ENCODE data around the gene TNIP2.
"Not testable (repeated sequence)": the region's sequence is repeated elsewhere in the genome, so short reads cannot be mapped to it uniquely, and the experiment has no call there.

TNIP2 gene

DNA sequence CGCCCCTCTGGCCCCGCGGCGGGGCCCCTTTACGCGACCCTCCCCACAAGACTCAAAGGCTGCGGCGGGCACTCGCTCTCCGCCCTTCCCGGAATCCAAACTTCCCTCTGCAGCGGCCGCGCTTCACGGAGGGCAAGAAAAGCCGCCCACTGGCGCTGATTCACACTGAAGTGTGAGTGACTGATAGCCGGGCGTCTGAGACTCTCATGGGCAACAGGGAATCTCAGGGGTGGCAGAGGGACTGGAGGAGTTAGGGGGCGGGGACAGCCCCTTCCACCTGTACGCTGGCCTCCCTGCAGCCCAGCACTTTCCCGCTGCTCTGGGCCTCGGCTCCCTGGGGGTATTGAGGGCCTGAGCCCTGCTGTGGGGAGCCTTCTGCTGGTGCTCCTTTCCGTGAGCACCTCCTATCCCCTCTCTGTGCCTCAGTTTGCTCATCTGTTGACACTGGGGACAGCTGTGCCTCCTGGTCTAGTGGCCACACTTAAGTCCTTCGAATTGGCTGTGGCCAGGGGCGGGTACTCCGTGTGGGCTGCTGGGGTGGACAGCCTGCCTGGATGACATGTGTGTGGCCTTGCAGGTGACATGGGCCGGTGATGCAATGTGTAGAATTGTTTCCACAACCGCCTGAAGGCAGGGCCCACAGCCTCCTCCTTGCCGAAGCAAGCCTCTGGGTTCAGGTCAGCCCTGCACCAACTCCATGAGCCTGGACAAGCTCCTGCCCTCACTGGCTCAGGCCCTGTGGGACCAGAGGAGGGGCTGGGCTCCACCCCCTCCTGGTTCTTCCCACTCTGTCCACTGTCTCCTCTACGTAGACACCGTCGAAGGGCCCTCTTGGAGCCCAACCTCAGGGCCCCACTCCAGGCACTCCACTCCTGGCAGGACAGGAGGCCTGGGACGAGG is 37.7 kb upstream of the TNIP2 start:
- DNase-seq, result no peak

DNA sequence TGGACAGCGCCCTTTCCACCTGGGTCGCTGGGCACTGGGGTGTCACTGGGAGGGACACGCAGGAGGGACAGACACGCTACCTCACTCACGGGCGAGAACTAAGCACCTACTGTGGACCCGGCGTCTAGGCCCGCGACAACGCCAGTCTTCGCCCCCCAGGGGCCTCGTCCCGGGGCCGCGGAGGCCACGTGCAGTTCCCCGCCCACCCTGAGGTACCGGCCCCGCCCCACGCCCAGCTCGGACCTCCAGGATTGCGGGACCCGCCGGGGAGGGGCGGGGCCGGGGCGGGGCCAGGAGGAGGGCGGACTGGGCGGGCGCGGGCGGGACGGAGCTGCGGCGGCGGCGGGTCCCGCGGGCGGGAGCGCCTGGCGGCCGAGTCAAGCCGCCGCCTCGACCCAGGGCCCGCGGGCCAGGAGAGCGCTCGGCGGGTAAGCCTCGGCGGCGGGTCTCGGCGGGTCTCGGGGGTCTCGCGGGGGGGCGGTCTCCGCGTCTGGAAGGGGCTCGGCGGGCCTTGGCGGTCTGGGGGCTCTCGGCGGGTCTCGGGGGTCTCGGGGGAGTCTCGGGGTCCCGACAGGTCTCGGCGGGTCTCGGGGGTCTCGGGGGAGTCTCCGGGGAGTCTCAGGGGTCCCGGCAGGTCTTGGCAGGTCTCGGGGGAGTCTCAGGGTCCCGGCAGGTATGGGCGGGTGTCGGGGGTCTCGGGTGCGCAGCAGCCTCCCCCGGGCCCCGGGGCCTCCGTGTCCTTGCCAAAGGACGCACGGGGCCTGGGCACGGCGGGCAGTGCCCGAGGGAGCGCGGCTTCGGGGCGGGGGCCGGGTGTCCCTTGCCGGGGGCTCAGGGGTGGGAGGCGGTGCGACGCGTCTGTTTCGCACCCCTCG is 36.8 kb upstream of the TNIP2 start, which contains the start of gene SH3BP2:
Gene SH3BP2 (plus strand): TSS at position 375 of the 875 bp plus-strand sequence. CDS start 27,533 bp downstream, outside the sequence.
- DNase-seq, result no peak

DNA sequence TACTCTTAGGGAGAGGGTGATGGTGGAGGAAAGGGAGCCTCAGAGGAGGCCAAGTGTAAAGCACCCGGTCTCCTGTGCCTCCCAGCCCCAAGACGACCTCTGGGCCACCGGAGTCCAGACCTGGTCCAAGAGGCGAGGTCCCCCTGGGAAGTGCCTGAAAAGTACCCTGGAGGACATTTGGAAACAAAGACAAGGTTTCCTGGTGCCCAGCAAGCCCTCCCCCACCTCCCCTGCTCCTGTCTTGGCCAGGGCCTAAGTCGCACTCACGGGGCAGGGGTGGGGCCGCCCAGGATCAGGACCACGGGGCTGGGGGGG is 36.2 kb upstream of the TNIP2 start:
- no peak for DNase-seq

DNA sequence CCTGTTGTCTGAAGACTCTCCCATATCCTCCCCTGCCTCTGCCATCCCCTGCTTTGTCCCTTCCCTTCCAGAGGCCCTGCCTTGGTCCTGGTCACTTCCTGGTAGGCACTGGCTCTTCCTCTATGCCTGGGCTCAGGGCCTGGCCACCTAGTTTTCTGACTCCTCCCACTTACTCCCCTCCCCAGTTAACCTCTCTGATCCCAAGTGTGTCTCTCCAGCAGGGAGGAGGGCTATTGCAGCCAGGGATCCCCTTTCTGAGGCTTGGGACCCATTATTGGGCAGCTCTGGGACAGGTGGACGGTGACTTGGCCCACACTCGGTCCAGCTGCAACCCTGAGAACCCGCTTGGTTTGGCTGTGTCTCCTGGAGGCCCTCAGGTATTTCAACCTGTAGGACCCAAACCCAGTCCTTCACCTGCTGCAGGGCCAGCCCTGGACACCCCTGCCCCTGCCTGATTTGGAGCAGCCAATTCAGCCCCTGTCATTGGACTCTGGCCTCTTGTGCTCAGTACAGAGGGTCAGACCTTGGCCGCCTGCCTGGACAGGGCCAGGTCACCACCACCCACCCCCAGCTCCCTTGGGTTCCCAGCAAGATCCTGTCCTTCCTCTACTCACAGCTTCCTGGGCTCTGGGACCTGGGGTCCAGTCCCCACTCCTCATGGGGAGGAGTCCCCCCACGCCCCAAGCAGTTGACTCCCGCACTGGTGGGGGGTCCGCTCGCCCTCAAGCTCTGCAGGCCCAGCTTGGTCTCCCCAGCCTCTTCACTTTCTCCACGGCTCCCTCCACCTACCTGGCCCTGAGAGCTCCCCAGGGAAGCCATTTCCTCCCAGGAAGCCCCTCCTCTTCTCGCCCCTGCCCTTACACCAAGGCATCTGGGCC is 35.6 kb upstream of the TNIP2 start:
- no peak for DNase-seq

DNA sequence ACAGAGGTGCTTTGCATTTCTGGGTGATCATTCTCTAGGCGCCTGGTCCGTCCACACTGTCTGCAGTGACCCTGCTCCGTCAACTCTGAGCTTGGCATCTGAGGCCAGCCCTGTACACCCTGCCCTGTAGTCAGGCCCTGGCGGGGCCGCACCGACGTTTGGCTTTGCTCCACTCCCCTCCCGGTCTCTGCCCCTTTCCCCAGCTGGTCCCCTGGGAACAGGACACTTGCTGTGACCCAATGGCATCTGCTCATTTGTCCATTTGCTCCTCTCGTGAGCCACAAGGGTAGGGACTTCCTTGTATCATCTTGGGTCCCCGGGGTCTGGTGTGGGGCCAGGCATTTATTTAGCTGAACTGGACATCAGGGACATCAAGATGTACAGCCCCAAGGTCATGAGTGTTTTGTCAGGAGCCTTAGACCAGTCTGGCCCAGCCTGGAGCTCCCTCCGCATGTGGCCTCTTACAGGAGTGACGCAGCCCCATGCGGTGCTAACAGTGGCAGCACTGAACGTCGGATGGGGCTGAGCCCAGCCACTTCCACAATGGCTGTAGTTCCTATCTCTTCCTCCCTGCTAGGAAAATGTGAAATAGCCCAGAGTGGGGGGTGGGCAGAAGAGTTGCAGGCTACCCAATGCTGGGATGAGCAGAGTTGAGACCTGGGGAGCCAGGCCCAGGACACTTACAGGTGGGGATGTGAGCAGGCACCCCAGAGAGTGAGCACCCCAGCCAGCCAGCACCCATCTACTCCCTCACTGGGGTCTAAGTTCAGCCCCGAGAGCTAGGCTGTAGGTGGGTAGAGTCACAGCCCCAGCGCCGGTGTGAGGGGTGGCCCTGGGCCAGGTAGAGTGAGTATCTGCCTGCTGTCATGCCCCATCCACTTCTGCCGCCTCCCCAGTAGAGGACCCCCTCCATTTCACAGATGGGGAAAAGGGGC is 34.7 kb upstream of the TNIP2 start:
- DNase-seq, result no peak

DNA sequence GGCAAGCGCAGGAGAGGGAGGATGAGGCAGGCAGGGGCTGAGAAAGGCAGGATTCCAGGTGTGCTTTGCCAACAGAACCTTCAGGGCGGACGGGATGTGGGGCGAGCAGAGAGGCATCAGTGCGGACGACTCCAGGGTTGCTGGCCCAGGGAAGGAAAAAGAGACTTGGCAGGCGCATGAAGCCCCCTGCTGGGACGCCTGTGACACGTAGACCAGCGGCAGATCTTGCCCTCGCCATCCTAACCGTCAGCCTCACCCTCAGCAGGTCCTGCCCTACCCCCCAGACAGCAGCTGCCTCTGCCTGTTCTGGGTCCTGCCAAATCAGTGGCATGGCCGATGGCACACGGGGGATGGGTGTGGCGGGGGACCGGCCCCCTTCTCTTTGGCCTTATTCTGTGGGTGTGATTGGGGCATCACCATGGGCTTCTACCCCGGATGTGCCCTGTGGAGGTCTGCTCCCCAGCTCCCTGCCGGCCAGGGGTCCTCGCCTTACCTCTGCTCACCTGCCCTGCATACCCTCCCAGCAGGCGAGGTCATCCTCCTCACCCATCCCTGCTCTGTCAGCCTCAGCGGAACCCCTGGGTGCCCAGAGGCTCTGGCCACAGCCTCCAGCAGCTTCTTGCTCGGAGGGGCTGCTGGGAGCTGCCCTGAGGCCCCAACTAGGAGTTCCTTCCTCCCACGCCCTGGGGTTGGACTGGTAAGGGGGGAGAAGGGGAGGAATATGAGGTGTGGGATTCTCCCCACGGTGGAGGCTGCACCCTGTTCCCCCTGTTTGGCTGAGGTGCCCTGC is 33.9 kb upstream of the TNIP2 start:
- DNase-seq, result no peak

DNA sequence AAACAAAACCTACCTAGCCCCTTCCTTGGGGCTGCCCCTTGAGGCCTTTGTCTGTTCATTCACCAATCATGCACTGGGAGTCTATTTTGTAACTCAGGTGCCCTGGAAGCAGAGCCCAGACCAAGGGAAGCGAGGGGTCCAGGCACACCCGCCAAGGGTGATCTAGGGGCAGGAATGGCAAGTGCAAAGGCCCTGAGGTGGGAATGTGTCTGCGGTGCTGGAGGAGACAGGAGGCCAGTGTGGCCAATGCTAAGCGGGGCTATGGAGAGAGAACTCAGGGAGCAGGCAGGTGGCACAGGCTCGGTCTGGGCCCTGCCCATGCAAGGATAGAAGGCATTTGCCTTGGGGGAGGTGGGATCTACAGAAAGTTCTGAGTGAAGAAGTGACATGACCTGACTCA is 33.2 kb upstream of the TNIP2 start:
- DNase-seq, result no peak

DNA sequence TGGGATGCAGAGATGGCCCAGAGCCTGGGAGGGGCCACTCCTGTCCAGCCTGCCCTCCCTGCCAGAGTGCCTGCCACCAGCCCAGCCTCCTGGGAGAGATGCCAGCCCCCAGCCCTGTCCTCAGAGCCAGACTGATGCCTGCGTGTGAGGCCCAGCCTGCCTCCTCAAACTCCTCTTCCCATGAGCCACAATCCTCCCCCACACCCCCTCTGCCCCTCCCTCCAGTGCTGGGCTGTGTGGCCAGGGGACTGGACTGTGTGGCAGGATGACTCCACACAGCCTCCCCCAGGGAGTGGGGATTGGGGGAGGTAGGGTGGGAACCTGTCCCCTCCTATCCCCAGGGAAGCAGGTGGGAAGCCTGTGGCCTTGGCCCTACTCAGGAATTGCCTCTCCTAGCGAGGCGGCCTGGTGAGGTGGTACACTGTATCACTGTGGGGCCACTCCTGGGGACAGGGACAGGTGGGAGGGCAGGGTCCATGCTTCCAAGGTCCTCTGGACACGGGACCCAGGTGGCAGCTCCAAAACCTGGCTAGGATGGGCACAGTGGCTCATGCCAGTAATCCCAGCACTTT is 32.5 kb upstream of the TNIP2 start:
- DNase-seq, result no peak

DNA sequence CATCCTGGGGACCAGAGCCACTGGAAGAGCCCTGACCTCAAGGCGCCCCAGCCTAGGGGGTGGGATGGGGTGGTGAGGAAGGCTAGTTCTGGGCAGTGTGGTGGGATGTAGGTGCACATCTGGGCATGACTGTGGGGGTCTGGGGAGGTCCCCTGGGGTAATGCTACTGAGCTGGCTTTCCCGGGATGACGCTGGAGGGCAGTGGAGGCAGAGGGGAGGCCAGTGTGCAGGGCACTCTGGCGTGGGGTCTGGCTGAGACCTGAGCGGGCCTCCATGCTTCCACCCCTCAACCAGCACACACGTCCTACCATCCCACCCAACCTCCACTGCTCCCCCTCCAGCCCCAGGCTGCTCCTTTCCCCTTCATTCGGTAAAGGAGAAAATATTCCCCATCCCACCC is 32.0 kb upstream of the TNIP2 start:
- DNase-seq, result no peak

DNA sequence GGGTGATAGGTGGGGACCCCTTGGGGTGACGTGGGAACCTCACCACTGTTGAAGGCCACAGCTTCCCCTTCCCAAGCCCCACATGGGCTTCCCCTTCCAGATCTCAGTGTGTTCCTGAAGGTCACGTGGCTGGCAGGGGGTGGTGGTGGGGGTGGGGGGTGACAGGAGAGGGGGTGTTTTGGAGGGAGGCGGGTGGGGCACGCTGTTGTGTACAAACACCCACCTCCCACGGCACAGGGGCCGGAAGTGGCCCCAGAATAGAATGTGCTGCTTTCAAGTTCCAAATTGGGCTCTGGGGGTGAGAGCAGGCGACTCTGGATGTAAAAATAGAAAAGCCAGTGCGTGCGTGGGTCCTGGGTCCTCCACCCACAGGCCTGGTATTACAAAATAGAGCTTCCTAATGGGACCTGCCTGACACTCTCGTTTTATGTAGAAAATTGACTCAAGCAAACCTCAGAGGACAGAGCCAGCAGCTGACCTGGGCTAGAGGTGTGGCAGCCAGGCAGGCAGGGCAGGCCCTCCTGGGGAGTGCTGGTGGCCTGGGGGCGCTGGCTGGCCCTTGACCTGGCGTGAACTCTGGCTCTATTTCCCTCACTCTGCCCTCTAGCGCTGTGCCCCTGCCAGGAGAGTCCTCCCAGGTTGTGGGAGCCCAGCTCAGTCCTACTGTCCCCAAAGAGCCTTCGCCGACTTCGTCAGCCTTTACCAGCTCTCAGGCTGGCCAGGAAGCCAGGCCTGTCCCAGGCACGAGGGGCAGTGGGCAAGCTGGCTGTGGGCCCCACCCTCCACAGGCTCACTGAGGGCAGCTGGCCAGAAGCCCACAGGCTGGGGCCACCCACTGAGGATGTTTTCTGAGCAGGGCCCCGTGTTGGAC is 31.3 kb upstream of the TNIP2 start:
- no peak for DNase-seq

DNA sequence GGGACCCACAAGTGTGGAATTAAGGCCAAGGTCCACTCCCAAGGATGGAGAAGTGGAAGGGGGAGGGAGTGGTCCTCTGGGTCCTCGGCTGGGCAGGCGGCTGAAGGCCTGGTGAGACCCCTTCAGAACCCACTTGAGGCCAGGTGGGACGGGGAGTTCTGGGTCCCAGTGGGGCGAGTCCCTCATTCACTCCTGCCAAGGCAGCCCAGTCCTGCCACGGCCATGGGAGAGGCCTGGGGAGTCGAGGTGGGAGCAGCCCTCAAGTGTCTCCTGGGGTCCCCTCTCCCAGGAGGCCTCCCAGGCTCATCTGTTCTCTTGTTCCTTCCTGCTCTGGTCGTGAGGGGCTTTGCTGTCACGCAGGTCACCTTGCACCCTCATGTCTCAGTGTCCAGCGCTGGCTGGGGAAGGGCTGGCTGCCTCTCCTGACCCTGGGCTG is 30.7 kb upstream of the TNIP2 start:
- no peak for DNase-seq

DNA sequence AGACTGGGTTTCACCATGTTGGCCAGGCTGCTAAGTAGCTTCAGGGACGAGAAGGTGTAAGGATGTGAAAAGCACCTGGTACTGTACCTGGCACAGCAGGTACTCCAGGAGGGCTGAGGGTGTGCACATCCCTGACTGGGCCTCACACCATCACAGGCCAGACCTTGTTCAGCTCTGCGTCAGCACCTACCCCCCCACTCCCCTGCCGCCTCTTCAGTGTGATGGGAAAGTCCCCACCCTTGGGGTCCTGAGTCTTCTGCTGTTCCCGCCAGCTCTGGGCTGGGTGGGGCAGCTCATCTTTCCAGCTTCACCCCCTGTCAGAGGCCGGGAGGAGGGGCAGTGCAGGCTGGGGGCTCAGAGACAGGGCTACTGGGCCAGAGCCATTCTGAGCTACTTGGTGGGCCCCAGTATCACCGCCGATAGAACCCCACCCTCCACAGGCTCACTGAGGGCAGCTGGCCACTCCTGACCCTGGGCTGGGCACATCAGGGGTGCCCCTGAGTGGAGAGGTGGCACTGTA is 30.1 kb upstream of the TNIP2 start:
- no peak for DNase-seq

DNA sequence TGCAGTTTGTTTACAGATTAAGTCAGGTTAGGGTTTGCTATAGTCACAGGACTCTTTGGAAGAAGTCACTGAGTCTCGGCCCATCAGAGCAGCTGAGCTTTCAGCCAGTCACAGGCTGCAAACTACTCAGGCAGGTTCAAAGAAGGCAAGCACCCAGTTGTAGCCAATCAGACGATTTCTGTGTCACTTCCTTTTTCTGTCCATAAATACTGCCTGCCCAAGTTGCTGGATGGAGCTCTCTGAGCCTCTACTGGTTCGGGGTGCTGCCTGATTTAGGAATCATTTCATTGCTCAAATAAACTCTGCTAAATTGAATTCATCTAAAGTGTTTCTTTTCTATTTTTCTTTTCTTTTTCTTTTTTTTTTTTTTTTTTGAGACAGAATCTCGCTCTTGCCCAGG is 29.5 kb upstream of the TNIP2 start:
- DNase-seq, result no peak

DNA sequence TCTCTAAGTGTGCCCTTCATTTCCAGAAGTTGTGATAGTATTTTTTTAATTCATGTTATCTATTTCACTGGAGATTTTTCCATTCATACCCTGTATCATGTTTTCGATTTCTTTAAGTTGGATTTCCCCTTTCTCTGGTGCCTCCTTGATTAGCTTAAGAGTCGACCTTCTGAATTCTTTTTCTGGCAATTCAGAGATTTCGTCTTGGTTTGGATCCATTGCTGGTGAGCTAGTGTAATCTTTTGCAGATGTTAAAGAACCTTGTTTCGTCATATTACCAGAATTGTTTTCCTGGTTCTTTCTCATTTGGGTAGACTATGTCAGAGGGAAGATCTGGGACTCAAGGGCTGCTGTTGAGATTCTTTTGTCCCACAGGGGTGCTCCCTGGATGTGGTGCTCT is 27.7 kb upstream of the TNIP2 start:
- DNase-seq, result no peak

DNA sequence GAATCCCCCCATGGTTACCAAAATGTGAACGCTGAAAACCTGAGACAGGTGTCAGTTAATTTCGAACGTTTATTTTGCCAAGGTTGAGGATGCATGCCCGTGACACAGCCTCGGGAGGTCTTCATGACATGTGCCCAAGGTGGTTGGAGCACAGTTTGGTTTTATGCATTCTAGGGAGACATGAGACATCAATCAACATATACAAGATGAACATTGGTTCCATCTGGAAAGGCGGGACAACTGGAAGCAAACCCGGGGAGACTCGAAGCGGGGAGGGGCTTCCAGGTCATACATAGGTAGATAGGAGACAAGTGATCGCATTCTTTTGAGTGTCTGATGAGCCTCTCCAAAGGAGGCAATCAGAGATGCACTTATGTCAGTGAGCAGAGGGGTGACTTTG is 25.8 kb upstream of the TNIP2 start:
- no peak for DNase-seq

DNA sequence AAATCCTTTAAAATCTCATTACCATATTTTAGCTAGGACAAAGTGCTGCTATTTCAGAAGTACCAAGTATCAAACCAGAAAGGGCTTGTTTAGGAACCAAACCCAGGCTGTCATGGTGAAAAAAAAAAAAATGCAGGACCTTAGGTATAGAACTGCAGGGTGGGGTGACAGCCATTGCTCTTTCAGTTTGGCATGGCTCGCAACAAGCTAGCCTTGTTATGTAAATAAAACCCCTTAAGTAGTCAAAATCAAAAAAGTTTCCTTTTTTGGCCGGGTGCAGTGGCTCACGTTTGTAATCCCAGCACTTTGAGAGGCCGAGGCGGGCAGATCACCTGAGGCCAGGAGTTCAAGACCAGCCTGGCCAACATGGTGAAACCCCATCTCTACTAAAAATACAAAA is 24.5 kb upstream of the TNIP2 start:
- DNase-seq, result not testable (repeated sequence)

DNA sequence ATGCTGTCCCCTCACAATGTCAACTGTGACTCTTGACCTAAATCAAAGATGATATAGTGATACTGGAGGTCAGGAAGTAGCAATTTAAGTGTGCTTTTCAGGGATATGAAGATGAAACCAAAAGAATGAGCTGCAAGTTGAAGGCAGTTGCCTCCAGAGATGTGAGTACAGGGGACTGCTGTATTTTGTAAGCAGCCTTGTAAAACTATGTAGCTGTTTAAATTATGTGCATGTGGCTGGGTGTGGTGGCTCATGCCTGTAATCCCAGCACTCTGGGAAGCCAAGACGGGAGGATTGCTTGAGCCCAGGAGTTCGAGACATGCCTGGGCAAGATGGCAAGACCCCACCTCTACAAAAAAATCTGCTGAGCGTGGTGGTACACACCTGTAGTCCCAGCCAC is 15.1 kb upstream of the TNIP2 start:
- DNase-seq, result no peak

DNA sequence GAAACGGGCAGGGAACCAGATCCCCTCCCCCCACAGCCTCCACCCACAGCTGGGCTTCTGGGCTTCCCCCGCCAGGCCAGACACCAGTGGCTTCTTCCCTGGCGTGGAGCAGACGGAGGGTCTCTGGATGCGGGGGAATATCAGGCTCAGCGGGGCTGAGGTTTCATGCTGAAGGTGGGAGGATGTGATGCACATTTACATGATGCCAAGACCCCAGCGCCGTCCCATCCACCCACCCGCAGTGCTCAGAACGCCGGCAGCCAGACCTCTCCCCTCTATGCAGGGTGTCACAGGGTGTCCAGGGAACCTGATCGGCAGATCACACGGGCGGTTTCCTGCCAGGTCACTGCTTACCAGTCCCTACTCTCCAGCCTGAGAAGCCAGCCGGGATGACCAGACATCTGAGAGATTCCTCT is 12.8 kb upstream of the TNIP2 start:
- DNase-seq, result no peak

DNA sequence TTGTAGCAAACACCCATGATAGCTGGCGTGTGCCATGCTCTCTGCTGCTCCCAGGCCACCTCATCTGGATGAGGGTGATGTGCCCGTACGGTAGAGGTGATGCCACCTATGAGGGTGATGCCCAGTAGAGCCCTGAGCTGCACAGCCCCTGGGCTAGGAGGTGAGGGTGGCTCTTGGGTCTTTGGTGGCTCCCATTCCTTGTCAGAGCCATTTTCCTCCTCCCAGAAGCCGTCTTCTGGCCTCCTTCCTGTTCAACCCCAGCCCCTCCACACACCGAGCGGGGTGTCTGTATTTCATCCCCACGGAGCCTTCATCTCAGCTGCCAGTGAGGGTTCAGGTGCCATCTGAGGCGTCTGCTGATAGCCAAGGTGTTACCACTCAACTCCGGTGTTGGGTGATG is 12.0 kb upstream of the TNIP2 start:
- DNase-seq, result no peak

All from SHP77 treated with DMSO at 0.1 percent for 48 hours (cell line).